Liver (tissue), 9 donors: ENCODE results near the gene TLE3. TPM values are rescaled to one million over a fixed set of nuclear protein-coding genes. Genes with fewer than 3 reads are reported as not detected.

ENCODE experiments used
- DNase-seq: peaks from one replicate; pipeline ENCODE4 v3.0.0-alpha.2; 2017; ENCODE audit warnings: low spot score
- H3K27ac ChIP-seq, 2 donors: one replicate each; pipeline ENCODE4 v1.7.0; 2013; ENCODE audit warnings: inconsistent platforms in 2 of 2, low read length in 2 of 2, control low read depth in 1 of 2, low read depth in 1 of 2, mild to moderate bottlenecking in 1 of 2
- H3K27me3 ChIP-seq, 4 donors: one replicate each; pipeline versions ENCODE4 v1.6.1 to v1.7.0; 2013; ENCODE audit warnings: low read length in 3 of 4, inconsistent platforms in 1 of 4, mild to moderate bottlenecking in 1 of 4, moderate library complexity in 1 of 4; ENCODE audit not compliant: control insufficient read depth in 4 of 4, insufficient read depth in 4 of 4
- H3K36me3 ChIP-seq, 4 donors: one replicate each; pipeline versions ENCODE4 v1.6.1 to v1.7.0; 2013; ENCODE audit warnings: low read length in 3 of 4, mild to moderate bottlenecking in 3 of 4, low read depth in 1 of 4, moderate library complexity in 1 of 4; ENCODE audit not compliant: control insufficient read depth in 4 of 4, insufficient read depth in 3 of 4
- H3K4me1 ChIP-seq, 4 donors: one replicate each; pipeline versions ENCODE4 v1.6.1 to v1.7.0; 2013; ENCODE audit warnings: low read length in 3 of 4, mild to moderate bottlenecking in 3 of 4, moderate library complexity in 1 of 4; ENCODE audit not compliant: control insufficient read depth in 4 of 4, insufficient read depth in 4 of 4
- H3K4me3 ChIP-seq, 3 donors: one replicate each; pipeline versions ENCODE4 v1.6.1 to v1.7.0; 2013; ENCODE audit warnings: low read length in 3 of 3, control low read depth in 1 of 3, low read depth in 1 of 3, mild to moderate bottlenecking in 1 of 3
- H3K9ac ChIP-seq, 2 donors: one replicate each; pipeline ENCODE4 v1.7.0; 2013; ENCODE audit warnings: low read length in 2 of 2, mild to moderate bottlenecking in 2 of 2, moderate library complexity in 2 of 2, control low read depth in 1 of 2, low read depth in 1 of 2
- H3K9me3 ChIP-seq, 4 donors: one replicate each; pipeline versions ENCODE4 v1.6.1 to v1.7.0; 2013; ENCODE audit warnings: low read length in 3 of 4; ENCODE audit not compliant: control insufficient read depth in 4 of 4
- EGR1 ChIP-seq, 2 donors: IDR thresholded peaks; 2 replicates each; pipeline ENCODE4 v1.6.1; 2016 to 2018; ENCODE audit warnings: antibody characterized with exemption in 2 of 2, low read depth in 2 of 2
- FOXA1 ChIP-seq: IDR thresholded peaks from 2 replicates; pipeline ENCODE4 v1.6.1; 2016; ENCODE audit warnings: antibody characterized with exemption
- FOXA2 ChIP-seq: IDR thresholded peaks from 2 replicates; pipeline ENCODE4 v1.6.1; 2016; ENCODE audit warnings: antibody characterized with exemption
- GABPA ChIP-seq, 2 donors: IDR thresholded peaks in 1 of 2; conservative IDR thresholded peaks in 1 of 2; 2 replicates each; pipeline ENCODE4 v1.6.1; 2016; ENCODE audit warnings: antibody characterized with exemption in 2 of 2, mild to moderate bottlenecking in 1 of 2, moderate library complexity in 1 of 2
- HNF4A ChIP-seq, 2 donors: conservative IDR thresholded peaks; 2 replicates each; pipeline ENCODE4 v1.6.1; 2016; ENCODE audit warnings: antibody characterized with exemption in 2 of 2, mild to moderate bottlenecking in 2 of 2
- HNF4G ChIP-seq: IDR thresholded peaks from 2 replicates; pipeline ENCODE4 v1.6.1; 2016; ENCODE audit warnings: antibody characterized with exemption
- JUND ChIP-seq, 2 donors: IDR thresholded peaks; 2 replicates each; pipeline ENCODE4 v1.6.1; 2016; ENCODE audit warnings: antibody characterized with exemption in 2 of 2
- NR2F2 ChIP-seq: IDR thresholded peaks from 2 replicates; pipeline ENCODE4 v1.6.1; 2016; ENCODE audit warnings: antibody characterized with exemption
- RAD21 ChIP-seq, 2 donors: IDR thresholded peaks; 2 replicates each; pipeline ENCODE4 v1.6.1; 2016; ENCODE audit warnings: antibody characterized with exemption in 2 of 2, mild to moderate bottlenecking in 2 of 2
- RXRA ChIP-seq, 2 donors: IDR thresholded peaks; 2 replicates each; pipeline ENCODE4 v1.6.1; 2017 to 2018; ENCODE audit warnings: antibody characterized with exemption in 2 of 2, mild to moderate bottlenecking in 1 of 2
- SP1 ChIP-seq: IDR thresholded peaks from 2 replicates; pipeline ENCODE4 v1.6.1; 2018; ENCODE audit warnings: antibody characterized with exemption, mild to moderate bottlenecking
- TAF1 ChIP-seq: conservative IDR thresholded peaks from 2 replicates; pipeline ENCODE4 v1.6.1; 2016; ENCODE audit warnings: antibody characterized with exemption, mild to moderate bottlenecking
- YY1 ChIP-seq: IDR thresholded peaks from 2 replicates; pipeline ENCODE4 v1.6.1; 2016; ENCODE audit warnings: antibody characterized with exemption, mild to moderate bottlenecking
- WGBS: extraction: QIAGEN DNeasy Blood & Tissue Kit; methylation state at CpG from one replicate; pipeline ENCODE4 v1.1.7; 2013; 5-methylcytosine and 5-hydroxymethylcytosine counted together
- polyA plus RNA-seq, 2 donors: library from polyadenylated mRNA; stranded (reverse) in 1 of 2; unstranded in 1 of 2; fragments of 200-250 nt in 1 of 2; fragments of >200 nt in 1 of 2; fragmentation: Nextera tagmentation in 1 of 2; extraction: Ambion mirVana in 1 of 2; gene quantifications; one replicate each; pipeline versions ENCODE4 v1.2.1 to v1.2.3, GENCODE V29; 2013 to 2015
- total RNA-seq, 2 donors: library from RNA; depleted of rRNA; stranded (reverse); fragments of >200 nt; gene quantifications; one replicate each; pipeline ENCODE4 v1.2.3, GENCODE V29; 2014
- TF ChIP-seq, protein P1 (sequence below): fragments of 150-350 bp; IDR thresholded peaks from 2 replicates; pipeline ENCODE4 v1.5.1; 2017; ENCODE audit warnings: improper control_type of control experiment, low read depth, low read length; ENCODE audit not compliant: missing input control
- TF ChIP-seq, protein P2 (sequence below): IDR thresholded peaks from 2 replicates; pipeline ENCODE4 v1.6.1; 2016; ENCODE audit warnings: antibody characterized with exemption, mild to moderate bottlenecking
- TF ChIP-seq, protein P3 (sequence below): IDR thresholded peaks from 2 replicates; pipeline ENCODE4 v1.6.1; 2016; ENCODE audit warnings: antibody characterized with exemption
- TF ChIP-seq, protein P4 (sequence below): IDR thresholded peaks from 2 replicates; pipeline ENCODE4 v1.6.1; 2016; ENCODE audit warnings: antibody characterized with exemption
- TF ChIP-seq, protein P5 (sequence below): IDR thresholded peaks from 2 replicates; pipeline ENCODE4 v1.6.1; 2016; ENCODE audit warnings: antibody characterized with exemption
- donor health status: healthy.
- donor health status: healthy.
- donor health status: healthy.
- donor health status: healthy.
- donor health status: healthy.

The TLE3 gene
- total and polyA plus RNA-seq, 4 donors: 1.2 to 13.7 (median 8.5) TPM

DNA sequence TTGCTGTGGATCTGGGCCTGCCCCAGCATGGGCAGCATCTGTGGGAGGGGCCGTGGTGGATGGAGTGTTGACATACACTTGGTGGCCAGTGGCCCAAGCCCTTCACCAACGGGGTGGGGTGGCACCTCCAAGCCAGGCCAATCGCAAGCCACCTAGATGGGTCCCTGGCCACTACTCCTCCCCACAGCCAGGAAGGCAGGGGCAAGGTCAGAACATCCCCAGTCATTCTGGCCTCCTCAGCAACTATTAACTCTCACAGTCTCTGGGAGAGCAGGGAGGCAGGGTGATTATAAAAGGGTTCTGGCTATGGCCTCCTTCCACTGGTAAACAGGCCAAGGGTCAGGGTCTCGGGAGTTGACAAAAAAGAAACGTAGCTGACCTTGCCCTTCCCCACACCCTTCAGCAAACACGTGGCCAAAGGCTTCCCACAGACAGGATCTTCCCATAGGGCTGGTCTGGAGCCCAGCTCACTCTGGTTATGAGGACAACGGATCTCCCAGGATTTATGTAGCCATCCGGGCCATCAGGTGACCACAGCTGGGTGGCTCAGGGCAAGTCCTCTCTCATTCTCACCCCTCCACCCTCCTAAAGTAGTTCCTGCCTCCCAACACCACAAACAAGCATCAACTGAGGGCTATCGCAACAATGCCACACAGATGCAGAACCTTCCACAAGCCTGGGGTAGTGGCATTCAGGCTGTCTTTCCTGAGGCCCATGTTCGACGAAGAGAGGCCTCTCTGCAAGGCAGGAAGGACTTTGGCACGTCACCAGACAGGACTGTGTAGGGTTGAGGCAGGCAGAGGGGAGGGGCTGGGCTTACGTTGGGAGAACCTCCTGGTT is 18.9 kb downstream of the TLE3 start:
- H3K27me3 ChIP-seq: no peaks in the 10 kb centered on the region
- no peaks in the 10 kb centered on the region for H3K9me3 ChIP-seq
- 36% methylated on average over 13 of the region's 13 CpGs for WGBS
- H3K4me3 ChIP-seq: no peak overlapping the region
- peak overlapping the region; percentile 3 to 10 for H3K27ac ChIP-seq
- DNase-seq: no peak
- TF ChIP-seq, protein P1, sequence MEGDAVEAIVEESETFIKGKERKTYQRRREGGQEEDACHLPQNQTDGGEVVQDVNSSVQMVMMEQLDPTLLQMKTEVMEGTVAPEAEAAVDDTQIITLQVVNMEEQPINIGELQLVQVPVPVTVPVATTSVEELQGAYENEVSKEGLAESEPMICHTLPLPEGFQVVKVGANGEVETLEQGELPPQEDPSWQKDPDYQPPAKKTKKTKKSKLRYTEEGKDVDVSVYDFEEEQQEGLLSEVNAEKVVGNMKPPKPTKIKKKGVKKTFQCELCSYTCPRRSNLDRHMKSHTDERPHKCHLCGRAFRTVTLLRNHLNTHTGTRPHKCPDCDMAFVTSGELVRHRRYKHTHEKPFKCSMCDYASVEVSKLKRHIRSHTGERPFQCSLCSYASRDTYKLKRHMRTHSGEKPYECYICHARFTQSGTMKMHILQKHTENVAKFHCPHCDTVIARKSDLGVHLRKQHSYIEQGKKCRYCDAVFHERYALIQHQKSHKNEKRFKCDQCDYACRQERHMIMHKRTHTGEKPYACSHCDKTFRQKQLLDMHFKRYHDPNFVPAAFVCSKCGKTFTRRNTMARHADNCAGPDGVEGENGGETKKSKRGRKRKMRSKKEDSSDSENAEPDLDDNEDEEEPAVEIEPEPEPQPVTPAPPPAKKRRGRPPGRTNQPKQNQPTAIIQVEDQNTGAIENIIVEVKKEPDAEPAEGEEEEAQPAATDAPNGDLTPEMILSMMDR: no peak
- TF ChIP-seq RAD21 (IDR thresholded peaks at IDR 0.05): peak in 1 of 2 donors; percentile 23
- TF ChIP-seq FOXA1: no peak
- peak; percentile 6 for TF ChIP-seq FOXA2
- no peak for TF ChIP-seq YY1
- no peak for TF ChIP-seq EGR1 (IDR thresholded peaks at IDR 0.05; ENCODE audit: low read depth in 2 of 2)
- no peak for TF ChIP-seq HNF4G
- peak; percentile 35 for TF ChIP-seq NR2F2
- TF ChIP-seq GABPA (IDR thresholded peaks at IDR 0.05 in 1 of 2, conservative IDR thresholded peaks at IDR 0.05 in 1 of 2): no peak
- peak; percentile 61 for TF ChIP-seq SP1
- TF ChIP-seq HNF4A (conservative IDR thresholded peaks at IDR 0.05): peak; percentile 60 to 68
- TF ChIP-seq JUND (IDR thresholded peaks at IDR 0.05): peak in 1 of 2 donors; percentile 11
- peak; percentile 71 to 83 for TF ChIP-seq RXRA (IDR thresholded peaks at IDR 0.05)
- peaks cover 9 to 30% (median 23%) of the 10 kb centered on the region in 4 donors for H3K4me1 ChIP-seq
- H3K9ac ChIP-seq: no peak overlapping the region
- peaks cover 9 to 32% (median 27%) of the 10 kb centered on the region in 4 donors for H3K36me3 ChIP-seq

DNA sequence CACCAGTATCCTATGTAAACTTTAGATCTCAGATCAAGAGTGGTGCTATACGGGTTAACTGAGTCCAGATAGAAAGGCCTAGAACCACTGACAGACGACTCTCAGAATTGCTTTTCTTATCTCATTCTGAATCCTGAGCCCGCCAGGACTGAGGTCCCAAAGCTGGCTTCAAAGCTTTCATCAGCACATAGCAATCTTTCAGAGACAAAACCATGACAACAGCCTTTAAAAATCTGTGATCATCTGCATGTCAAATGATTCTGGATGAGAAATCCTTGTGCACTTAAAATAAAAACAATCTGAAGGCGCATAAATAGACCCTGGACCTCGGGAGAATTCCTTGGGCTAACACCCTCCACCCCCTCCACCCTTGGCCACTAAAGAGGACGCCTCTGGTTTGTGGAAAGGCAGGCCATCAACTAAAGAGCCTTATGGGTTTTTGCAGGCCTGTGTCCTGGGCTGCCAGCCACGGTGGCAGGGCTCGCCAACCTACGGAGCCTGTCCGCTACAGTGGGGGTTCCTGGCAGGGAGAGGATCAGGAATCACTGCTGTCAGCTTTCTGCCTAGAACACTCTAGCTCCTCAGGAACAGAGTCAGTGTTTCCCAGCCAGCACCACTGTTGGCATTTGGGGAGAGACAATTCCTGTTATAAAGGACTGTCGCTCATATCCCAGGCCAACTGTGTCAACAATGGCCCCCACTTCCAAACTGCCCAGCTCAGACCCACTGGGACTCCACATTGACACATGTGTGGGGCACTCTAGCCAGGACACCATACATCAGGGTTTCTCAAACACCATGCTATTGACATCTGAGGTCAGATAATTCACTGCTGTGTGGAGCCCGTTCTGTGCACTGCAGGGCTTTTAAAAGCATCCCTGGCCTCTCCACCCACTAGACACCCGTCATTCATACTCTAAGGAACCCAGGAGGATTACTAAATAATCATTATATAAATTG is 20.2 kb downstream of the TLE3 start:
- H3K9me3 ChIP-seq: no peaks in the 10 kb centered on the region
- DNase-seq: no peak
- H3K27me3 ChIP-seq: no peaks in the 10 kb centered on the region
- H3K4me1 ChIP-seq: peaks cover 9 to 30% (median 23%) of the 10 kb centered on the region in 4 donors
- no peak overlapping the region for H3K4me3 ChIP-seq
- no peak overlapping the region for H3K9ac ChIP-seq
- H3K27ac ChIP-seq: no peak overlapping the region
- no peak for TF ChIP-seq GABPA (IDR thresholded peaks at IDR 0.05 in 1 of 2, conservative IDR thresholded peaks at IDR 0.05 in 1 of 2)
- TF ChIP-seq TAF1: no peak
- no peak for TF ChIP-seq YY1
- TF ChIP-seq EGR1 (IDR thresholded peaks at IDR 0.05; ENCODE audit: low read depth in 2 of 2): no peak
- TF ChIP-seq, protein P2, sequence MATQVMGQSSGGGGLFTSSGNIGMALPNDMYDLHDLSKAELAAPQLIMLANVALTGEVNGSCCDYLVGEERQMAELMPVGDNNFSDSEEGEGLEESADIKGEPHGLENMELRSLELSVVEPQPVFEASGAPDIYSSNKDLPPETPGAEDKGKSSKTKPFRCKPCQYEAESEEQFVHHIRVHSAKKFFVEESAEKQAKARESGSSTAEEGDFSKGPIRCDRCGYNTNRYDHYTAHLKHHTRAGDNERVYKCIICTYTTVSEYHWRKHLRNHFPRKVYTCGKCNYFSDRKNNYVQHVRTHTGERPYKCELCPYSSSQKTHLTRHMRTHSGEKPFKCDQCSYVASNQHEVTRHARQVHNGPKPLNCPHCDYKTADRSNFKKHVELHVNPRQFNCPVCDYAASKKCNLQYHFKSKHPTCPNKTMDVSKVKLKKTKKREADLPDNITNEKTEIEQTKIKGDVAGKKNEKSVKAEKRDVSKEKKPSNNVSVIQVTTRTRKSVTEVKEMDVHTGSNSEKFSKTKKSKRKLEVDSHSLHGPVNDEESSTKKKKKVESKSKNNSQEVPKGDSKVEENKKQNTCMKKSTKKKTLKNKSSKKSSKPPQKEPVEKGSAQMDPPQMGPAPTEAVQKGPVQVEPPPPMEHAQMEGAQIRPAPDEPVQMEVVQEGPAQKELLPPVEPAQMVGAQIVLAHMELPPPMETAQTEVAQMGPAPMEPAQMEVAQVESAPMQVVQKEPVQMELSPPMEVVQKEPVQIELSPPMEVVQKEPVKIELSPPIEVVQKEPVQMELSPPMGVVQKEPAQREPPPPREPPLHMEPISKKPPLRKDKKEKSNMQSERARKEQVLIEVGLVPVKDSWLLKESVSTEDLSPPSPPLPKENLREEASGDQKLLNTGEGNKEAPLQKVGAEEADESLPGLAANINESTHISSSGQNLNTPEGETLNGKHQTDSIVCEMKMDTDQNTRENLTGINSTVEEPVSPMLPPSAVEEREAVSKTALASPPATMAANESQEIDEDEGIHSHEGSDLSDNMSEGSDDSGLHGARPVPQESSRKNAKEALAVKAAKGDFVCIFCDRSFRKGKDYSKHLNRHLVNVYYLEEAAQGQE: no peak
- no peak for TF ChIP-seq RXRA (IDR thresholded peaks at IDR 0.05)
- TF ChIP-seq SP1: no peak
- TF ChIP-seq, protein P3, sequence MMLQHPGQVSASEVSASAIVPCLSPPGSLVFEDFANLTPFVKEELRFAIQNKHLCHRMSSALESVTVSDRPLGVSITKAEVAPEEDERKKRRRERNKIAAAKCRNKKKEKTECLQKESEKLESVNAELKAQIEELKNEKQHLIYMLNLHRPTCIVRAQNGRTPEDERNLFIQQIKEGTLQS: no peak
- TF ChIP-seq, protein P4, sequence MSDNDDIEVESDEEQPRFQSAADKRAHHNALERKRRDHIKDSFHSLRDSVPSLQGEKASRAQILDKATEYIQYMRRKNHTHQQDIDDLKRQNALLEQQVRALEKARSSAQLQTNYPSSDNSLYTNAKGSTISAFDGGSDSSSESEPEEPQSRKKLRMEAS: no peak
- no peak for TF ChIP-seq HNF4G
- TF ChIP-seq, protein P1: no peak
- TF ChIP-seq HNF4A (conservative IDR thresholded peaks at IDR 0.05): no peak
- no peak for TF ChIP-seq FOXA2
- TF ChIP-seq, protein P5, sequence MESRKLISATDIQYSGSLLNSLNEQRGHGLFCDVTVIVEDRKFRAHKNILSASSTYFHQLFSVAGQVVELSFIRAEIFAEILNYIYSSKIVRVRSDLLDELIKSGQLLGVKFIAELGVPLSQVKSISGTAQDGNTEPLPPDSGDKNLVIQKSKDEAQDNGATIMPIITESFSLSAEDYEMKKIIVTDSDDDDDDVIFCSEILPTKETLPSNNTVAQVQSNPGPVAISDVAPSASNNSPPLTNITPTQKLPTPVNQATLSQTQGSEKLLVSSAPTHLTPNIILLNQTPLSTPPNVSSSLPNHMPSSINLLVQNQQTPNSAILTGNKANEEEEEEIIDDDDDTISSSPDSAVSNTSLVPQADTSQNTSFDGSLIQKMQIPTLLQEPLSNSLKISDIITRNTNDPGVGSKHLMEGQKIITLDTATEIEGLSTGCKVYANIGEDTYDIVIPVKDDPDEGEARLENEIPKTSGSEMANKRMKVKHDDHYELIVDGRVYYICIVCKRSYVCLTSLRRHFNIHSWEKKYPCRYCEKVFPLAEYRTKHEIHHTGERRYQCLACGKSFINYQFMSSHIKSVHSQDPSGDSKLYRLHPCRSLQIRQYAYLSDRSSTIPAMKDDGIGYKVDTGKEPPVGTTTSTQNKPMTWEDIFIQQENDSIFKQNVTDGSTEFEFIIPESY: no peak
- no peak for TF ChIP-seq JUND (IDR thresholded peaks at IDR 0.05)
- WGBS: 92% methylated on average over 13 of the region's 13 CpGs
- peaks cover 9 to 39% (median 38%) of the 10 kb centered on the region in 4 donors for H3K36me3 ChIP-seq
